VCaP (cell line): ENCODE data around the gene ACSF3.

ENCODE experiments used
- H3K27ac ChIP-seq: fragments of 450-650 bp; 2 replicates; pipeline ENCODE4 v1.5.1; 2017
- CTCF ChIP-seq: fragments of 450-650 bp; conservative IDR thresholded peaks from 2 replicates; pipeline ENCODE4 v1.5.1; 2017; ENCODE audit warnings: mild to moderate bottlenecking, moderate library complexity

ACSF3 gene

GRCh38 chr16:89172171-89172527 lies 78.5 kb downstream of the ACSF3 start:
- no peak for TF ChIP-seq CTCF
- H3K27ac ChIP-seq = no peak overlapping the region

GRCh38 chr16:89172528-89173173 lies 79.0 kb downstream of the ACSF3 start:
- no peak overlapping the region for H3K27ac ChIP-seq

GRCh38 chr16:89173174-89173921 lies 79.7 kb downstream of the ACSF3 start:
- no peak for TF ChIP-seq CTCF

More at GRCh38 chr16:89172528-89173173, 79.0 kb downstream of the ACSF3 start:
- no peak for TF ChIP-seq CTCF

GRCh38 chr16:89174055-89174827 lies 80.6 kb downstream of the ACSF3 start:
- H3K27ac ChIP-seq = no peak overlapping the region
- TF ChIP-seq CTCF = no peak

More at GRCh38 chr16:89173174-89173921, 79.7 kb downstream of the ACSF3 start:
- no peak overlapping the region for H3K27ac ChIP-seq

GRCh38 chr16:89174877-89175276 lies 81.2 kb downstream of the ACSF3 start:
- no peak overlapping the region for H3K27ac ChIP-seq
- no peak for TF ChIP-seq CTCF

- H3K27ac ChIP-seq = no peak overlapping the region
- no peak for TF ChIP-seq CTCF
Measured at GRCh38 chr16:89175280-89176146, 81.9 kb downstream of the ACSF3 start.
